GM18867 (cell line): ENCODE data around the gene GNA12.

ENCODE experiments used
- ATAC-seq: cut with Tn5 transposase; IDR thresholded peaks from one replicate; pipeline ENCODE4 v1.9.1; 2021; ENCODE audit warnings: mild to moderate bottlenecking, moderate library complexity; ENCODE audit not compliant: unreplicated experiment

GNA12 gene

GRCh38 chr7:2805213-2805944, 38.7 kb downstream of the GNA12 start:
- no peak for ATAC-seq

- no peak for ATAC-seq
Observed at GRCh38 chr7:2804227-2804763, 39.8 kb downstream of the GNA12 start.

GRCh38 chr7:2803755-2804154, 40.4 kb downstream of the GNA12 start:
- no peak for ATAC-seq

- no peak for ATAC-seq
Observed at GRCh38 chr7:2803342-2803692, 40.8 kb downstream of the GNA12 start.

- no peak for ATAC-seq
Observed at GRCh38 chr7:2802504-2803341, 41.4 kb downstream of the GNA12 start.

GRCh38 chr7:2802101-2802500, 42.0 kb downstream of the GNA12 start:
- ATAC-seq: no peak

GRCh38 chr7:2800931-2801688, 43.0 kb downstream of the GNA12 start:
- no peak for ATAC-seq

- ATAC-seq: no peak
Observed at GRCh38 chr7:2800220-2800930, 43.7 kb downstream of the GNA12 start.

- ATAC-seq: no peak
Observed at GRCh38 chr7:2799253-2799652, 44.9 kb downstream of the GNA12 start.

GRCh38 chr7:2798669-2799068, 45.4 kb downstream of the GNA12 start:
- no peak for ATAC-seq

GRCh38 chr7:2796358-2797352, 47.5 kb downstream of the GNA12 start:
- no peak for ATAC-seq

GRCh38 chr7:2795906-2796305, 48.2 kb downstream of the GNA12 start:
- ATAC-seq: no peak

GRCh38 chr7:2794836-2795636, 49.1 kb downstream of the GNA12 start:
- ATAC-seq: no peak

- ATAC-seq: no peak
Observed at GRCh38 chr7:2792856-2793487, 51.1 kb downstream of the GNA12 start.

GRCh38 chr7:2792235-2792634, 51.9 kb downstream of the GNA12 start:
- ATAC-seq: no peak

GRCh38 chr7:2791390-2791789, 52.7 kb downstream of the GNA12 start:
- no peak for ATAC-seq

GRCh38 chr7:2787251-2787951, 56.7 kb downstream of the GNA12 start:
- no peak for ATAC-seq
